Stimulated activated CD8-positive, alpha-beta memory T cell treated with anti-CD3 and anti-CD28 coated beads, Interleukin-2, amount 100 ng/mL, for 48 hours (primary cell): ENCODE results near the gene FAM237A.

Experiments
- DNase-seq, 2 donors: peaks; one replicate each; pipeline ENCODE4 v3.0.0-alpha.2; 2020; ENCODE audit warnings: low read depth in 2 of 2

Gene FAM237A

GRCh38 chr2:206642075-206643025 is at the start of gene FAM237A:
Gene FAM237A, plus strand, starts transcription at chr2:206642487. Its CDS starts 1,750 bp downstream, at chr2:206644237.
- no peak for DNase-seq

GRCh38 chr2:206597717-206598218 is 44.5 kb upstream of the FAM237A start:
- DNase-seq: no peak

- DNase-seq: no peak
Measured at GRCh38 chr2:206603243-206603642, 39.0 kb upstream of the FAM237A start.

GRCh38 chr2:206610451-206610850 is 31.8 kb upstream of the FAM237A start:
- DNase-seq: no peak

GRCh38 chr2:206611191-206611590 is 31.1 kb upstream of the FAM237A start:
- DNase-seq: no peak

- no peak for DNase-seq
Measured at GRCh38 chr2:206611736-206612135, 30.6 kb upstream of the FAM237A start.

GRCh38 chr2:206614811-206615210 is 27.5 kb upstream of the FAM237A start:
- no peak for DNase-seq

GRCh38 chr2:206615417-206616089 is 26.7 kb upstream of the FAM237A start:
- DNase-seq: no peak

- no peak for DNase-seq
Measured at GRCh38 chr2:206616151-206616550, 26.1 kb upstream of the FAM237A start.

- no peak for DNase-seq
Measured at GRCh38 chr2:206619011-206619410, 23.3 kb upstream of the FAM237A start.

- no peak for DNase-seq
Measured at GRCh38 chr2:206626108-206626507, 16.2 kb upstream of the FAM237A start.

- DNase-seq: no peak
Measured at GRCh38 chr2:206627632-206628031, 14.7 kb upstream of the FAM237A start.

- no peak for DNase-seq
Measured at GRCh38 chr2:206631340-206631739, 10.9 kb upstream of the FAM237A start.

GRCh38 chr2:206635015-206635414 is 7.3 kb upstream of the FAM237A start:
- DNase-seq: no peak

- DNase-seq: no peak
Measured at GRCh38 chr2:206639636-206640035, 2.7 kb upstream of the FAM237A start.

GRCh38 chr2:206641226-206641625 is 1.1 kb upstream of the FAM237A start:
- DNase-seq: no peak

GRCh38 chr2:206647985-206648384 is 5.7 kb downstream of the FAM237A start:
- DNase-seq: no peak

- no peak for DNase-seq
Measured at GRCh38 chr2:206657087-206657486, 14.8 kb downstream of the FAM237A start.

GRCh38 chr2:206665251-206665650 is 23.0 kb downstream of the FAM237A start:
- no peak for DNase-seq

- no peak for DNase-seq
Measured at GRCh38 chr2:206670531-206671319, 28.4 kb downstream of the FAM237A start.

GRCh38 chr2:206683546-206683945 is 41.3 kb downstream of the FAM237A start:
- no peak for DNase-seq

- no peak for DNase-seq
Measured at GRCh38 chr2:206688453-206688852, 46.2 kb downstream of the FAM237A start.
